Pons (tissue), 1 donor: Measurements from ENCODE around the gene SLC47A2.

Source experiments
- DNase-seq: peaks from one replicate; pipeline ENCODE4 v3.0.0-alpha.2; 2016; ENCODE audit warnings: low spot score

Gene SLC47A2

DNA sequence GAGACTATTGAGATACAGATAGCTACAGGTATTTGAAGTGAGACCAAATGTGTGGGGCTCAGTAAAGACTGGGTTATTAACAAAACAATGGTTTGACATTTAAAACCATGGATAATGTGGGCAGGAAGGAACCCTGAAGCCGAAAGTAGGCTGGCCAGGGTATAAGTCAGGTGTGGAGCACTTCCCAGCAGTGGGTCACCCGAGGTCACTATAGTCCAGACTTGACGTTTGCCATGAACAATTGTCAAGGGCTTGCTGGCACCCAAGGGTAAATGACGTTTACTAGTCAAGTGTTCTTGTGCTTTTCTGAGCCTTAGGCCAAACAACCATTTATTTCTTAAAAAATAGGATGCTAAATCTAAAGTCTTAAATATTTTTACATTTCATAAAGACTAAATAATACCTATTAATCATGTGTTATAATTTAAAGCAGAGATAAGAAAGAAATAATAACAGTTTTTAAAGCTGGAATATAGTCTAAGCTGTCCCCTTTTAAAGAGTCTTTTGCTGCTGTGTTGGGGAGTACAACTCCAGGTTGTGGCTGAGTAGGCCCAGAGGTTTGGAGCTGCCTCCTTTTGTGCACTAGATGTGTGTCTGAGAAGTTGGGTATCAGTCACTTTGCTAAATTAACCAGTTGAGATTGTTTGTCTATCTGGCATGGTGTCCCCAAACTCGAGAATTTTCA lies 52.1 kb downstream of the SLC47A2 start:
- DNase-seq: no peak

DNA sequence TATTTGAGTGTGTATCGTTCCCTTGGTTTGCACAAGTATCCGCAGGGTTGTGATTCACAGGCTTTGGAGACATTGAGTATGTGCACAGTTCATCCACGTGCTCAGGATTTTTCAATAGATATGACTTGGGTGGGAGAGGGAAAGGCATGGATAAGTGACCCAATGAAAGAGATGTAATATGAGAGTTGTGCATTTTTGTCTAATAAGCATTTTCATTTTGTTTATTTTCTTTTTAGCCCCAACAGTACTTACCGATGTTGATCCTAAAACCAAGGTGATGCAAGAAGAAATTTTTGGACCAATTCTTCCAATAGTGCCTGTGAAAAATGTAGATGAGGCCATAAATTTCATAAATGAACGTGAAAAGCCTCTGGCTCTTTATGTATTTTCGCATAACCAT lies 53.3 kb downstream of the SLC47A2 start:
- DNase-seq: no peak

GRCh38 chr17:19661121-19661520 lies 55.3 kb downstream of the SLC47A2 start:
- DNase-seq: no peak

DNA sequence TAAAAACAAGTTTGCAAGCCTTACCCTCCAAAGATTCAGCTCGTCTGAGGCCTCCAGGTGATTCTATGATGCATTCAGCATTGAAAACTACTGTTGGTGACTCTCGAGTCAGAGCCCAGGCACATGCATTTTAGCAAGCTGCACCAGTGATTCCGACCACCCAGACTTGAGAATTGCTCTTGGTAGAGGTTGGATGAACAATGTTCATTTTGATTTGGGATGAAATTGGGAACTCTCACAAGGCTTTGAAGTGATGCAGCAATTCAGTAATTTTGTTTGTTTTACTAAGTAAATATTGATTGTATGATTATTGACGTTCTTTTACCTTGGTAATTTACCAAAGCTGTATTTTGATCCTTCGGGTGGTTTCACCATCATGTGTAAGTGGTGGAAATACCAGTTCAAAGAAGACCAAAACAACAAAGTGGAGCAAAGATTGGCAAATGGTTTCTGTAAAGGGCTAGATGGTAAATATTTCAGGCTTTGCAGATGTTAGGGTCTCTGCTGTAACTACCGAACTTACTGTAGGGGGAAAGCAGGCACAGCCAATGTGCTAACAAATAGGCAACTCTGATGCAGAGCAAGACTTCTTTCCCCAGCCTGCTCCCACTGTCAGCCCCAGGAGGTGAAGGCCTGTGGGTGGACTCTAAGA lies 56.0 kb downstream of the SLC47A2 start:
- no peak for DNase-seq

DNA sequence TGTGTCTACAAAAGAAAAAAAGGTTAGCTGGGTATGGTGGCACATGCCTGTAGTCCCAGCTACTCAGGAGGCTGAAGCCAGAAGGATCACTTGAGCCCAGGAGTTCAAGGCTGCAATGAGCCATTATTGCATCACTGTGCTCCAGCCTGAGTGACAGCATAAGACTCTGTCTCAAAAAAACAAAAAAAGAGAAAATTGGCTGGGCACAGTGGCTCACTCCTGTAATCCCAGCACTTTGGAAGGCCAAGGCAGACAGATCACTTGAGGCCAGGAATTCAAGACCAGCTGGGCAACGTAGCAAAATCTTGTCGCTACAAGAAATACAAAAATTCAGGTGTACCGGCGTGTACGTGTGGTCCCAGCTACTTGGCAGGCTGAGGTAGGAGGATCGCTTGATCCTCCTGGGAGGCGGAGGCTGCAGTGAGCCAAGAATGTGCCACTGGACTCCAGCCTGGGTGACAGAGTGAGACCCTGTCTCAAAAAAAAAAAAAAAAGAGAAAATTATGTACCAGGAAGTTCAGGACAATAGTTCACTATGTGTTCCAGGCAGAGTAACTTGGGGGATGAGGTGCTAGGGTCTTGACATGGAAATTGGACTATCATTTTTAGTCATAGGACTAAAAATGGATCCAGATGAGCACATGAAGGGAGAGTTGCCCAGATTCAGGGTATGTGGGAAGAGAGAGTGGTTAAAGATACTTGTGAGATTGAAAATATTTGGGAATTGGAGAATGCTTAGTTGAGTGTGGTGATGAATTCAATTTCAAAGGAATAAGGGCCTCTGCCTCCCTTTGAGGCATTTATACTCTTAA lies 56.8 kb downstream of the SLC47A2 start:
- DNase-seq: no peak

- no peak for DNase-seq
These were observed 59.4 kb downstream of the SLC47A2 start for GRCh38 chr17:19656851-19657581.

GRCh38 chr17:19656336-19656735 lies 60.0 kb downstream of the SLC47A2 start:
- DNase-seq: no peak

GRCh38 chr17:19654896-19655295 lies 61.5 kb downstream of the SLC47A2 start:
- DNase-seq: no peak

GRCh38 chr17:19654342-19654886 lies 62.0 kb downstream of the SLC47A2 start:
- no peak for DNase-seq

- no peak for DNase-seq
These were observed 63.8 kb downstream of the SLC47A2 start for GRCh38 chr17:19652595-19652994.

- DNase-seq: no peak
These were observed 64.7 kb downstream of the SLC47A2 start for GRCh38 chr17:19651451-19652238.

DNA sequence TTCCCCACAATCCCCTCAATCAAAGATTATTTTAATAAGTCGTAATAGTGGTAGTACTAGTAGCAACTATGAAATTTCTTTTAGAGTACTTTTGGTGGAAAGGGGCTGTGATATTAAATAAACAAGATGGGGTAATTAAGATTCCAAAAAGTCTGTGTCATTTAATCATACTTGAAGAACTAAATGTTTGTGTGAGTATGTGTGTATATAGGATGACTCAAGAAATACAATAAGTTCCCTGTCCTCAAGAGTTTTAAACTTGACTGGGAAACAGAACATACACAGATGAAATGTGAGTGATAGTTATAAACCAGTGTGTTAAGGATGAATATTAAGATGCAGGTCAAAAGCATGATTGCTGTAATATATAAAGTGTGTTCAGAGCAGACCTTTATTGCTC lies 65.6 kb downstream of the SLC47A2 start:
- DNase-seq: no peak

- no peak for DNase-seq
These were observed 67.2 kb downstream of the SLC47A2 start for GRCh38 chr17:19649274-19649541.

- DNase-seq: peak; percentile 96
These were observed 67.7 kb downstream of the SLC47A2 start, which contains the start of gene ALDH3A2 for GRCh38 chr17:19648475-19649273. Gene ALDH3A2, plus strand, starts transcription at chr17:19648751. Its CDS starts 221 bp downstream, at chr17:19648972.

GRCh38 chr17:19647697-19648474 lies 68.5 kb downstream of the SLC47A2 start:
- DNase-seq: peak; percentile 72

- peak; percentile 5 for DNase-seq
These were observed 69.3 kb downstream of the SLC47A2 start for GRCh38 chr17:19646788-19647696.

DNA sequence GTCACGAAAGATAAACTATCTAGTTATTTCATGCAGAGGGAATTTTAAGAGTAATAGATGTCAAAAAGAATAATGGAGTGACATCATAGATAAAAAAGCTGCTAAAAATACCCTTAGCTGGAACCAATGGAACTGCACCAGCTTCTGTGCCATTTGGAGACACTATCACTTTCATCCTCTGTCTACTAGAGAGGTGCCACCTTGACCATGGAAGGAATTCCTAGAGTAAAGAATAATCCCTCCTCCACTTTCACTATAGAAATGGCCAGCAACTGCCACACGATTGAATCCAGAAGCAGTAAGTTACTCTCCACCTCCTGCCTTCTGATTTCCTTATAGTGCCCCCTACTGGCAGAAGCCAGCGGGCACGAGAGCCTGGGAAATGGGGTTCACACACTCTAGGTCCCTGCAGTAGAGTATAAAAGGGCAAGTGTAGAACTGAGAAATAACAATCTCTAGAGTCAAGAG lies 70.6 kb downstream of the SLC47A2 start:
- DNase-seq: peak; percentile 84

DNA sequence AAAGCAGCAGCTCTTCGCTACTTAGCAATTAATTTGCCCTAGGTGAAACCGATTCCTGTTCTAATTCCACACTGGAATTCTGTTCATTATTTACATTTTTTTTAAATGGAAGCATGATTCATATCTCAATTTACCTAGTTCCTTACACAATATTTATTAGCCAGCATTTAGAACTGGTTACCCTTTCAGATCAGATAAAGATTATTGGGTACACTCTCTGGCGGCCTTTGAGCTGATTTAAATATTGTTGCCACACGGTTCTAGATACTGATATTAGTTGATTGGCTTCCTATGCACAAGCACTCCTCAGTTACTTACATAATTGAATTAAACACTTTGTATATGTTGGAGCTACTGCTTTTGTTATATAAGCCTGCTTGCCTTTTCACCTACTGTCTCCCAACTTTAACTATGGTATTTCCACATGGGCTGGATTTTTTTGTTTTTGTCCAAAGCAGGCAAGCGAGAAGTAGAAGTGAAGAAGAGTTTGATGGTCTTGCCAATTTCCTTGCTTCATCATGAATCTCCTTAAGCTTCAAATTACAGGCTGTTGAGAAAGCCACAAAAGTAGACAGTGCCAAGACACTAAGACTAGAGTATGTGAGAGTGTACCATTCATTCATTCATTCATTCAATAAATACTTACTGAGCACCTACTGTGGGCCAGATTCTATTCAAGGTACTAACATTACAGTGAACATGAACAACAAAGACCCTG lies 71.7 kb downstream of the SLC47A2 start:
- no peak for DNase-seq
